ENCODE results near the gene AUP1.
"Not testable (repeated sequence)": the region's sequence is repeated elsewhere in the genome, so short reads cannot be mapped to it uniquely, and the experiment has no call there.

The AUP1 gene

DNA sequence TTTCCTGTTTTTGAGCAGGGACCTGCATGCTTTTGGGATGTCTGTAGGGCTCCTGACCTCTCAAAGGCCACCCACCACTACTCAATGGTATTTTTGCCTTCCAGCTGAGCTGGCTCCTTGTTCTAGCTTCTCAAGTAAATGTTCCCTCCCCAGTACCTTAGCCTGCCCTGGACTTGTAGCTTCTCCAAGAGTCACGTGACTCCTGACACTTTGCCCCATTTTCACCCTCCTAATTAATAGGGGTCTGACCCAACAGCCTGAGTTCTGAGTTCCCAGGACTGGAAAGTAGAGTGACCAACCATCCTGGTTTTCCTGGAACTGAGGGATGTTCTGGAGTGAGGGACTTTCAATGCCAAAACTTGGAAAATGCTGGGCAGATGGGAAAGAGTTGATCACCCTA is 34.1 kb downstream of the AUP1 start:
- DNase-seq: no peak

DNA sequence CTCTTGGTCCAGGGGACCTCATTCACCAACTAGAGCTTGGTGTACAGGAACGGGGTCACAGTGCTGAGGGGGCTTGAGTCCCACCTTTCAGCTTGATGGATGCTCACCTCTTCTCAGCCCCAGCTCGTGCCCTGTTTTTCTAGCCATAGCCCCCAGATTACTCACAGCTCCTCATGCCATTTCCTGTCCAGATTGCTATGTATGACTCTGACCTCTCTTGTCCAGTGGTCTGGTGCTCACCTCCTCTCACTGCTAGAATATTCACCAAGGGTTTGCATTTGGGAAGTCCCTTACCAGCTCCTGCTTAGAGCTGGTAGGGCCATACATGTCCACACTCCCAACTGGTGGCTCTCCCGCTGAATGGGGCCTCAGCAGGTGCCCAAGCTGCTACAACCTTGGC is 36.0 kb downstream of the AUP1 start:
- DNase-seq: no peak

DNA sequence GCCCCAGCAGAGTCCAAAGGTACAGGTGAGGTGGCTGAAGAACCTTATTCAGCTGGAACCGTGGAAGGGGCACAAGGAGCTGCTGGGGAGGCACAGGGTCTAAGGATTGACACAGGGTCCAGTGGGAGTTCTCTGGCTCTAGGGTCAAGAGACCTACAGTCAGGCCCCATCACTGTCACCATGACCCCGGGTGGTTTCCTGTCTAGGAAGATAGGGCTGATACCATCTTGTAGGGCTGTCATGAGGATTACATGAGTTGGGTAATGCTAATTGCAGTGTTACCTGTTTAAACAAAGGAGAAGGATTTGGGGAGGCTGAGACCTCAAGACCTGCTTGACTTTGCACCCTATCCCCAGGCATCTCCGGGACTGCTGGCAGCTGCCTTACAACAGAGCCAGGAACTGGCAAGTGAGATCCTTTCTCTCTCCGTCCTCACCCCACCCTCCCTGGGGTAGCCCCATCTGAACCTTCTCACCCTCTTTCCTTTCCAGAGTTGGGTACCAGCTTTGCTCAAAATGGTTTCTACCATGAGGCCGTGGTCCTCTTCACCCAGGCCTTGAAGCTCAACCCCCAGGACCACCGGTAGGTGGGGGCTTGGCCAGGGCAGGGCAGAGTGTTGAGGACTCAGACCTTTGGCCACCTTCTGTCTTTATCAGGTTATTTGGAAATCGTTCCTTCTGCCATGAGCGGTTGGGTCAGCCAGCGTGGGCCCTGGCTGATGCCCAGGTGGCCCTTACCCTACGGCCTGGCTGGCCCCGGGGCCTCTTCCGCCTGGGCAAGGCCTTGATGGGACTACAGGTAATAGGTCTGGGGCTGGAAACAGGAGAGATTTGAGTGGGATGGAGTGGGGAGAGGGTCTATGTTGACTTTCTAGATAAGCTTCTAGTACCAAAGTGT is 37.6 kb downstream of the AUP1 start:
- no peak for DNase-seq

DNA sequence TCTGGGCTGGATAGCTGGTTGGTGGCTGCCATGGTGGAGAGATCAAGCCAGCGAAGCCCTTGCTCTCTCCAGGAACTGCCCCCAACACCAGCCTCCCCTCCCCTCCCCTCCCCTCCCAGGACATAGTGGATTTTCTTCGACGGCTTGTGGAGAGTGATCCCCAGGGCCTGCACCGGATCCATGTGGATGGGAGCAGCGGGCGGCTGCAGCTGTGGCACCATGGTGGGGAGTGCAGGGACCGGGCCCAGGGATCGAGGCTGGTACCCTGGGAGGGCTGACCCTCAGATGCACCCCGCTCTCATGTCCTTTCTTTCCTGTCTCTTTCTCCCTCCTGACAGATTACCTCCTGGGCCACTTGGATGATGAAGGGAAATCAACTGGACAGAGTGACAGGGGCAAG is 39.6 kb downstream of the AUP1 start:
- DNase-seq: no peak

DNA sequence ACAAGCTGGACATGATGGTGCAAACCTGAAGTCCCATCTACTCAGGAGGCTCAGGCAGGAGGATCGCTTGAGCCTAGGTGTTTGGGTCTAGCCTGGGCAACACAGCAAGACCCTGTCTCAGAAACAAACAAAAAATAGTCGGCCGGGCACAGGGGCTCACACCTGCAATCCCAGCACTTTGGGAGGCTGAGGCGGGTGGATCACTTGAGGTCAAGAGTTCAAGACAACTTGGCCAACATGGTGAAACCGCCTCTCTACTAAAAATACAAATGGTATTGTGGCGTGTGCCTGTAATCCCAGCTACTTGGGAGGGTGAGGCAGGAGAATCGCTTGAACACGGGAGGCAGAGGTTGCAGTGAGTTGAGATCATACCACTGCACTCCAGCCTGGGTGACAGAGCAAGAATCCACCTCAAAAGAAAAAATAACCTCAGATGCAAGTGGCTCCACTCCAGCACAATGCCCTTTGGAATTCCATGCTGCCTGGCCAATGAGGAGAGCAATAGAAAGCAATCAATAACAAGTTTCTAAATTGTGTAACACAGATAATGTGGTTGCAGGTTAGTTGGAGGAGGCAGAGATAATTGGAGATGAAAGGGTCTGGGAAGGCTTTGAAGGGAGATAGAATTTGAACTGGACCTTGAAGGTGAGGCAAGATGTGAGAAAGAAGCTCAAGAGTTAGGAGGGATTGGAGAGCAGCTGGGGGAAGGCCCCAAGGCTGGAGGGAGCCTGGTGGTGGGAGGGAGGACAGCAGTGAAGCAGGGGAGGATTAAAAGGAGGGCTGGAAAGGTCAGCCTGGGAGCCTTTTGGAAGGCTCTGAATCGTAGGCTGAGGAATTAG is 40.6 kb downstream of the AUP1 start:
- DNase-seq: no peak

DNA sequence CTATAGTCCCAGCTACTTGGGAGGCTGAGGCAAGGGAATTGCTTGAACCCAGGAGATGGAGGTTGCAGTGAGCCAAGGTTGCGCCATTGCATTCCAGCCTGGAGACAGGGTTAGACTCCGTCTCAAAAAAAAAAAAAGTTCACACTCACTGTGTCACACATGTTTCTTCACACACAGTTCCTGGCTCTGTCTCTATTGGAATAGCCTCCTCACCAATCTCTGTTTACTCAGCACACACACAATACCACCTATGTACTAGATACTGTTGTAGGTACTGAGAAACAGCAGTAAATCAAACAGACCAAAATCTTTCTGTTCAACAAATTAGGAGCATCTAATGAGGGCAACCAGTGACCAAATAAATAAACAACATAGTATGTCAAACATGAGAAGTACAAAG is 43.4 kb downstream of the AUP1 start:
- DNase-seq: no peak

DNA sequence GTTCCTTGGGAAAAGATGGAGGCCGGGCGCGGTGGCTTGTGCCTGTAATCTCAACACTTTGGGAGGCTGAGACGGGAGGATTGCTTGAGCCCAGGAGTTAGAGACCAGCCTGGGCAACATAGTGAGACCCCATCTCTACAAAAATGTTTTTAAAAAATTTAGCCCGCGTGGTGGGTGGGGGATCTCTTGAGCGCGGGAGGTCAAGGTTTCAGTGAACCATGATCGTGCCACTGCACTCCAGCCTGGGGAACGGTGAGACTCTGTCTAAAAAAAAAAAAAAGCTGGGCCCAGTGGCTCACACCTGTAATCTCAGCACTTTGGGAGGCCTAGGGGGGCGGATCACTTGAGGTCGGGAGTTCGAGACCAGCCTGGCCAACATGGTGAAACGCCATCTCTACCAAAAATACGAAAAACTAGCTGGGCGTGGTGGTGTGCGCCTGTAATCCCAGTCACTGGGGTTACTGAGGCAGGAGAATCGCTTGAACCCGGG is 45.8 kb downstream of the AUP1 start:
- not testable (repeated sequence) for DNase-seq

DNA sequence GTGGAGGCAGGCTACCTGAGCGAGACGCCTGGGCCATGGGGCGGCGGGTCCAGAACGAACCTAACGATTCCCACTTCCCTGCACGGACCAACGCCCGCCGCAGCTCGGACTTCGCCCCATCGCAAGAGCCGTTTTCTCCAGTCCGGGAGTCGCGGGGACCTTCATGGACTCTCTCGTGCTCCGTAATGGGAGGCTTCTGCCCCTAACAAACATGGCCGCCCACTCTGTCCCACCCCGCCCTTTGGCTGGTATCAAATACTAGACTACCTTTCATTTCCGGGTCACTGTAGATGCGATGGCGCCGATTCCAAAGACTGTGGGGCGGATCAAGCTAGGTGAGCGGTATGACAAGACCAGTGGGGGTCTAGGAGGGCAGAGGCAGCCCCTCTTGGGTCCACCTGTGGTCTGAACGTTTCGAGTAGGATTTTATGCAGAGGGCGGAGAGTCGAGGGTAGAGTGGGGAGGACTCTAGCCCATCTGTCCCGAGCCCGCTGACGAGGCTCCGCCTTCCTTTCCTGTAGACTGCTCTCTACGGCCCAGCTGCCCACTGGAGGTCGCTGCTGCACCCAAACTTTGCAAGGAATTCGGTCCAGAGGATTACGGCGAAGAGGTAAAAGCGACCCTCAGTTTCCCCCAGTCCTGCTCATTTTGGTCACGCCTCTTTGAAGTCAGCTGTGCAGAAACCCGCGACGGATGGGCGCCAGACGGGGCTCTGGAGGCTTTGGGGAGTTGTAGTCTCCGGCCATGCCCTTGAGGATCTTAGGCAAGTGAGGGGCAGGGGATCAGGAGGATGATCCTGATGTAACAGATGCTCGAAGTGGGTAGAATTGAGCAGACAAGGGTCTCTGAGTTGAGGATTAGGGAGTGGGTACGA is 46.5 kb downstream of the AUP1 start, which contains the start of the genes CCDC142 and TTC31:
CCDC142 (minus strand) TSS at position 198 of the 874 bp plus-strand sequence; CDS start at position 37, 161 bp downstream.
TTC31 (plus strand) TSS at position 281 of the 874 bp plus-strand sequence; CDS start at position 296, 15 bp downstream.
- DNase-seq: peak; percentile 93

DNA sequence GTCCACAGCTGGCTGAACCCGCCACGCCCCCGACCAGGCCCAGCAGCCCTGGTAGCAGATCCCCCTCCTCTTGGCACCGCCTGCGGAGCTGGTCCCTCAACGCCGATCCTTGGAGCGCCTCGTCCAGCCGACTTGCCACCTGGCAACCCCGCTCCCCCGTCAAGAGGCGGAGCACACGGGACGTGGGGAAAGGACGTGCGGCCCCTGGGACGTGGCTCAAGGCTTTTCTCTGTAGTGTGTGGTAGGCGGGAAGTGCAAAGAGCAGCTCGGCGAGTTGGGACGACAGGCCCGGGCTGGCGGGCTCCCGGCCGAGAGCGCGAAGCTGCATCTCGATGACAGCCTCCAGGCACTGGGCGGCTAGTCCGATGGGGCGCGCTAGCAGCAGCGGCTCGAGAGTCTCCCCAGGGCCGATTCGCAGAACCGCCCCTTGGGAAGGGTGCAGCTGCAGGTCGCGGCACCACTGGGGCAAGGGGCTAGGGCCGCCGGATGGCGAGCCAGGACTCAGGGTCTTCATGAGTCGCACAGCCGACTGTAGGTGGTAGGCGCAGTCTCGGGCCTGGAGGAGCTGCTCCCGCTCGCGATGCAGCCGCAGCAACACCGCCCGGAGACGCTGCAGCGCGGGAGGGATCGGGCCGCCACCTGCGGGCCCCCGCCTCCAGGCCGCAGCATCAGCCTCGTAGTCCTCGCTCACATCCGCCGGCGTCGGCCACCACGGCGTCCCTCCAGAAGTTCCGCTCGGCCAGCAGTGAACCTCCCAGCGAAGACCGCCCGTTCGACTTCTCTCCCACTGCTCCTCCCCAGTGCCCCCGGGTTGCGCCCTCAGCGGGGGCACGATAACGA is 47.3 kb downstream of the AUP1 start:
- DNase-seq: peak; percentile 48

DNA sequence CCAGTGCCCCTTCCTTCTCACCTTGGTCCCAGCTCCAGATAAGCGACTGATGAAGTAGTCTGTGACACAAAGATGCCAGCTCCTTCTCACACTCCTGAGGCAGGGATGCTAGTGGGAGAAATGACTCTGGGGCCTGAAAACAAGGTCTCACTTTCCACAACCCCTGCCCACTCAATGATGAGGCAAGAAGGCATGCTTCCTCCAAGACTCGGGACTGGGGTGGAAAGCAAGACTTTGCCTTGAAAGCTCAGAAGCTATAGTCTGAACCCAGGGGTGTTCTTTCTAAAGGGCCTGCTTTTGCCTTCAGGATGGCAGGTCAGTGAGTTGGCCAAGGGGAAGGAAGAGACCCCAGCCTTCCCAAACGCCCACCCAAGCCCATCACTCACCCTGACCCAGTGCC is 48.1 kb downstream of the AUP1 start:
- no peak for DNase-seq

Data from activated gamma-delta T cell treated with Interleukin-2 at 50 U/mL for 16 hours (primary cell).